TTC549 (cell line): ENCODE measurements around the gene EYS.
"Not testable (repeated sequence)": the region's sequence is repeated elsewhere in the genome, so short reads cannot be mapped to it uniquely, and the experiment has no call there.

ENCODE experiments used
- FAIRE-seq: peaks from 2 replicates; lab custom pipeline; 2012; peaks lifted over from hg19 to GRCh38; lab: Jason Lieb, UNC

EYS gene

DNA sequence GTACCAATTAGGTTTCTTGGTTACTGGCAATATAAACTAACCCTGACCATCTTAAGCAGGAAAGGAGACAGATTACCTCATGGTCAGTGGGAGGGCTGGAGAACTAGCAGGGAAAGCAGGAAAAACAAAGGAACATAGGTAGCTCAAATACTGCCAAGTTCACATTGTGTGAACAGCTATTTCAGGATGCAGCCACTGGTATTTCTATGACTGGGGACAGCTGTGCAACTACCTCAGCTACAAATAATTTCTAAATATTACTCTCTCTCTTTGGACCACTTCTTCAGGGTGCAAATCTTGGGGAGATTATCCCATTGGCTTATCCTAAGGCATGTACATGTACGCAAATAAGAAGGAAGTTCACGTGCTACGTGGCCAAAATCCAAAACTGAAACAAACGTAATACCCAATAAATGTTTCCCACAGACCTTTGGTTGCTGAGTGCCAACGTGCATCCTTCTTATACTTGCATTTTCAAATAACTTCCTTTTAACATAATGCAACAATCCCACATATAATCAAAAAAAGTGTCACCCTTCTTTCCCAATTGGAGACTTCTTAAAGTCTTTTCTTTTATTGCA is 1890.5 kb downstream of the EYS start:
- FAIRE-seq, result no peak

DNA sequence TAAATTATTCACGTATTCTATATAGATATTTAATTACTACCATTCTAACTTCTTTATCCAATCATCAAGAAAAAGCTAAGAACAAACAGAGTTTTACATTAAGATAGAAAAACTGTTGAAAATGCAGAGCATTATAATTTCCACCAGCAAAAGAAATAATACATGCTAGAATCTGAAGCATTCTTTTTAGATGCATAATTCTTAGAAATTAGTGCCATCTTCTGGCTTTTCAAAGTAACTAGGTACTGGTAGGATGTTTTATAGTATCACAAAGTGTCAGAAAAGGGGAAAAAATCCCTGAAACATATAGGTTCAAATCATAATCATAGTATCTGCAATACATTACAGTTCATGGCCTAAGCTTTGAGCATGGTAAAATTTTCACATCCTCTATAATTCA is 1892.6 kb downstream of the EYS start:
- FAIRE-seq, result no peak

DNA sequence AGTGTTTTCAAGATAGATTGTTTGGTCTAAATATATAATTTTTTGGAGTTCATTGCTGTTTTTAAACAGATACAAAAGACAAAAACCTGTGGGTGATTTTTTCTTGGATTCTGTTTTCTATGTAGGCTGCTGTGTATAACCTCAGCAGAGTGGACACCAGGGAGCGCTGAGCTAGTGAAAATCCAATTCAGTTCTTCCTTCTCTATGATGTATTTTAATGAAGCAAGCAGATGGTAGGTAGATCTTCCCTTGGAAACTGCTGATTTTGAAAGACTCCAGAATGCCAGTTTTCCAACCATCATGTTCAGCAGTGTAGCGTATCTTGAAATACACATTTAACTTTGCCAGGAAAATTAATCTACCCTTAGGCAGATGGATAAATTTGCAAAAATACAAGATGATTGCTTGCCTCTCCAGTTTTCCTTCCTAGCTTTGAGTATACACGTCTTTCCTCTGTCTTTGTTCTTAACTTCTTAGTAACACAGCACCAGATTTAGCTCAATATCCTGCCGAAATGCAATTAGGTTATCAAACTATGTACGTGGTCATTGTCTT is 1893.4 kb downstream of the EYS start:
- FAIRE-seq, result no peak

DNA sequence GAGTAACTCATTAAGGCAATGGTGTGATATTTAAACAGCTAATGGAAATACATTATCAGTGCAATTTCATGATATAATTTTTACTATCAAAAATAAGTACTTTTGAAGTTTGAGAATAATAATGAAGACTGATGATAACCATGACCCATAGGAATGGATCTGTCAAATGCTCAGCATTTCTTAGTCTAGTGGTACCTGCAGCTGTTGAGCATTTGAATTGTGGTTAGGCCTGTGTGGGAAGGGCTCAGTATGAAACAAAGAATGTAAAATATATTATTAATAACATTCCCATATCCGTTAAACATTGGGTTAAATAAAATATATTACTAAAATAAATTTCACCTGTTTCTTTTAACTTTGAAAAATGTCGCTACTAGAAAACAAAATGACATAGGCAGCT is 1898.5 kb downstream of the EYS start:
- no peak for FAIRE-seq

DNA sequence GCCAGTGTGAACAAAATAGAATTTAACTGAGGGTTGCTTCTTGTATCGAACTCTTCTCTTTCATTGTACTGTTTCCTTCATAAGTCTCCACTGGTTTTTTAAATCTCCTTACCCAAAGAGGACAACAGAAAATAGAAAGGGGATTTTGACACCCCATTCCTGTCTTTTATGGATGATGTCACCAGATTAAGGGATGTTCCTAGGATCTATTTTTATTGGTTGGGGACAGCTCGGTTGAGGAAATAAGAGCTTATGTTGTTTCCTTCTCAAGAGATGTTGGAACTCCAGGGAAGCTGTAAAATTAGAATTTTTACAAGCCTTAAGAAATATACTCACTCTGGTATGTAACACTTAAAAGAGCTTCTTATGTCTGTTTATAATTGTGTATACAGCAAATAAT is 1900.0 kb downstream of the EYS start:
- FAIRE-seq, result no peak

DNA sequence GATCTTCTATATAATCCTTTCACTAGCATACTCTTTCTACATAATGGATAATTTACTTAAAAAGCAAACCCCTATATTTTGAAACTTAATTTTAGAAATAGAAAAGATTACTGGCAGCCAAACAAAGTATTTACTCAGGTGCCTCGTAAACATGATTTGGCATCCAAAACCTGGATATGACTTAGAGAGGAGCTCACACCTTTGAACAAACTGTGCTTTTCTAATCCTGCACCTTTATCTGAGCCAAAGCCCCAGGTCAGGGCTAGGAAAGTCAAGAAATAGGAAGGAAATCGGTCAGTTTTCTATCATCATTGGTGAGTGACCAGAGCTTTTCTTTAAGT is 1900.5 kb downstream of the EYS start:
- no peak for FAIRE-seq

DNA sequence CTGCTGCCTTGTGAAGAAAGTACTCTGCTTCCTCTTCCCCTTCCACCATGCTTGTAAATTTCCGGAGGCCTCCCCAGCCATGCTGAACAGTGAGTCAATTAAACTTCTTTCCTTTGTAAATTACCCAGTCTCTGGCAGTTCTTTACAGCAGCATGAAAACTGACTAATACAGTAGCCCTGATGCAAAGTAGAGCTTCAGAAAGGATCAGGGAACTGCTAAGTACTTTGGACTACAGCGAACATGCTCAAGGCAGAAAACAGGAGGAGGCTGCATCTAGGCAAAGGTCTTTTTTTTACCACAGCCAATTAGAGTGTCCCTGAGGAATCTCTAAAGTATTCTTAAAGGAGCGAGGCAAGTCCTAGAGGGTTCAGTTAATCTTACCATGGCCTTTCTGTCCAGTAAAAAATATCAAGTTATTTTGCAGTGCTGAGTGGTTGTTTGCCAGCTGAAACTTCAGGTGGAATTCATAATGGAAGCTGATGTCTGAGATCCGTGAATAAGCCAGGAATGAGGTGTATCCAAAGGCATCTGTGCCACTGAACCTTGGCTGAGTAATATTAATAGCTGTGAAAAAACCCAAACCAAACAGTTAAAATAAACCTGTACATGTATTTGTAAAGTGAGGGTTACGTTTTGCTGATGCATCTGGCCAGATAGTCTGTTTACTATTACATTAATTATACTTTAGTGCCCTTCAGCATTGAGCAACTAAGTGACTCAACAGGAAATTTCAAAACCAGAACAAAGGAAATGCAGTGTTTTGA is 1901.0 kb downstream of the EYS start:
- FAIRE-seq, result no peak

DNA sequence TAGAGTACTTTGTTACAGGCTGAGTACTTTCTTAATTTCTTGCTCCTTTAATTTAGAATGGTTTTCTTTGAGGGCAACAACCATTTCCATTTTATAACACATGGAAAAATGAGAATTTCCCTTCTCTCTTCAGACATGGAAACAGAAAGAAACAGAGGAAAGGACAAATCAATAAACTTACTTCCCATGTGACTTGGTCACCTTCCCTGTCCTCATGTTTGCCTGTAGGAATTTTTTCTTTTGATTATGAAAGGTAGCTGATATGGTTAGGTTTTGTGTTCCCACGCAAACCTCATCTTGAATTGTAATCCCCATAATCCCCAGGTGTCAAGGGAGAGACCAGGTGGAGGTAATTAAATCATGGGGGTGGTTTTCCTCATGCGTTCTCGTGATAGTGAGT is 1901.7 kb downstream of the EYS start:
- FAIRE-seq, result no peak

DNA sequence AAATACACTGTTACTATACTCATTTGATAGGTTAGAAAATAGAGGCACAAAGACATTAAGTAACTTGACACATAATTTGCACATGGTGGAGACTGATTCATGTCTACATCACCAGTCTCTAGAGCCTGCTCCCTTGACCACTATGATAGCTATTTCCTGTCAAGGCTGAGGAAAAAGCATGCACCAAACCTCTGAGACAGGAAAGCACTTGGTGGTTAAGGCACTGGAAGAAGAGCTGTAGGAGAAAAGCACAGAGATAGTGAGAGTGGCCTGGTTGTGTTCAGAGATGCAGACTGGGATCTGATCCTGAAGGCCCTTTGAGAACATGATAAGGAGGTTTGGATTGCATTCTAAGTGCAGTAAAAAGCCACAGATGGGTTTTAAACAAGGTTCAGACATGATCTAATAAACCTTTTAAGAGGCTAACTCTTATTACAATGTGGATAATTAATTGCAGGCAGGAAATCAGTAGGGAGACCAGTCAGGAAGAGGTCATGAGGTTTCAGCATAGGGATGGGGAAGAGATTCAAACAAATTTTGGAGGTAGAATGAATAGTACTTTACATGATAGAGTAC is 1902.6 kb downstream of the EYS start:
- no peak for FAIRE-seq

DNA sequence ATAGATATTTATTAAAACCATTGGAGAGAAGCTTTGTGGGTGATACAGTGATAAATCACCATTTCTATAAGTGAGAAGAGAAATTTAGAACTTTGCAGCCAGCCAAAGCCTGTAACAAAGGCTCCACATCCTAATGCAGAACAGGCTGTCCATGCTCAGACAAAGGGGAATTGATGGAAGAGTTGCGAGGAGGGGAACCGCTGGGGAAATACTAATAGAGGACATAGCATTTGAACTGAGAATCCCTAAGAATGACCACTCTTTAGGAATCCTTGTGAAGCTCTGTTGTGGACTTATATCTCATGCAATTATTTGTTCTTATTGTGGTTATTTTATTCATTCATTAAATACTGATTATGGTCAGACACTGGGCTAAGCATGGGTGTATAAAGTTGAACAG is 1903.7 kb downstream of the EYS start:
- no peak for FAIRE-seq

DNA sequence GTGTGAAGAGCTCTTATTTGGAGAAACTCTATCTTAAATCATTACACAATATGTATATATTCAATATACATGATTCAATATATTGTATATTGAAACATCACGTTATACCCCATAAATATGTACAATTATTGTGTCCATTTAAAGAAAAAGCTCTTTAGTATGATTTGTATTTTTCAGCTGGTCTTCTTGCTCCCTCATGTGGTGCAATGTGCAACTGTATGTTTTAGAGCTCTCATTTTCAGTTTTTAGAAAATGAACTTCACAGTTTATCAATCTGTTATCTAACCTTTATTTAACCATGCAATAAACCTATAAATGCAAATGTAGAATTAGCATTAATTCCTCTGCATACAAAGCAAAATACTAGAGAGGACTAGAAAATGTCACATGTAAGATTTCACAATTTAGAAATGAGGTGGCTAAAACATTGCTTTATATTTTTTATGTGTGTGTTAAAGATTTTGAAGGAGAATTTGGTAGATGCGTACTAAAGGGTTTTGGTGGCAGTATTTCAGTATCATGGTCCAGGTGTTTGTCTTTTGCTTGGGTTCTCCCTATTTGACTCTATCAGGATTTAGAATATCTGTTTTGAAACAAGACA is 1904.3 kb downstream of the EYS start:
- FAIRE-seq, result peak; percentile 84

DNA sequence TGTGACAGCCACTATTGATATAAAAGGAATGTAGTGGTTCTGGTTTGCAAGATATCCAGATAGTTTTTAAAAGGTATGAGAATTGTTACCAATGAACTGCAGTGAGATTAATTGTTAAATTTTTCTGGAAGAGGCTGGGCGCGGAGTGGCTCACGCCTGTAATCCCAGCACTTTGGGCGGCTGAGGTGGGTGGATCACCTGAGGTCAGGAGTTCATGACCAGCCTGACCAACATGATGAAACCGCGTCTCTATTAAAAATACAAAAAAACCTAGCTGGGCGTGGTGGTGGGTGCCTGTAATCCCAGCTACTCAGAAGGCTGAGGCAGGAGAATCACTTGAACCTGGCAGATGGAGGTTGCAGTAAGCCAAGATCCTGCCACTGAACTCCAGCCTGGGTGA is 1906.6 kb downstream of the EYS start:
- not testable (repeated sequence) for FAIRE-seq

DNA sequence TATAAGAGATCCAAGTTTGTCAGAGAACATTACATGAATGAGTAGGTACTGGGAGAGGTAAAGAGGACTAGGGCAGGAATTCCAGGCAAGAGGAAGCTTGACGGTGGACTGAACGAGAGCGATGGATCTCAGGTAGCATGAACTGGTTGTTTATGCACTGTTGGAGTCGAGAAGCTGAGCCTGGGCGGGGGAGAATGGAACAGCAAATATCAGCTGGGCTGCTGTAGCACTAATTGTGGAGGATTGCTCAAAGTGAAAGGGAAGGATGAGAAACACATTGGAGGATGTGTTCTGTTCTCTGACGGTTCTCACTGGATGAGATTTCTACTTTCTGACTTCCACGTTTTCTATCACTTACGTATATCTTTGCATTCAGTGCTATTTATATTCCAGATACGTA is 1907.2 kb downstream of the EYS start:
- no peak for FAIRE-seq

DNA sequence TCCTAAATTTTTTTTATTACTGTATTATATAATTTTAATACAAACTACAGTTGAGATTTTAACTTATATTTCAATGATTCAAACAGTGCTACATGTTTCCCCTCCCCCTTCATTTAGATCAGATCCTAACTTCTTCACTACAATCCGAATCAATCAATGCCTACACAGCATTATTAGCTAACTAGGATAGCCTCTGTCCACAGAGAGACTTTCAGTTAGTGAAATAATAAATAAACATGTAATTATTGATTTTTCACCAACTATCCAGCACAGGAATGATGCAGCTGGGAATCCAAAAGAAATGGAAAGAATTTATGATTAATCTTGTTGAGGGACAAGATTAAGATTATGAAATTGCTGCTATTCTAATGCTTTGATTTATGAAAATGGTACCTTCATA is 1907.7 kb downstream of the EYS start:
- no peak for FAIRE-seq

DNA sequence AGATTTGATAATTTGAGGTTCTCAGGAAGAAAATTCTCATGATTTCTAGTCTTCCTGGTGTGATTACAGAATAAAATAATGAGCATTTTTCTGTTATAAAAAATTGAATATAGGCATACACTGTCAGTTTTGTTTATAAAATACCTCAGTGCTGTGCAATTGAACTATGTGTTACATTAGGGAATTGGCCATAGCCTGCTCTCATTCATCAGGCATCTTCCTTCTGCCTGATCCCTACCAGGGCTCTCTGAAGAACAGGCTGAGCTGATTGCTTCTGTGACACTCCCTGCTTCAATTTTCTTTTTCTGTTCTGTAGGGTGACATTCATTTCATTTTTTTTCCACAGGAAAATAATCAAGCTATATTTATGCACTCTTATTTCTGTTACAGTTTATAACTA is 1908.6 kb downstream of the EYS start:
- no peak for FAIRE-seq

DNA sequence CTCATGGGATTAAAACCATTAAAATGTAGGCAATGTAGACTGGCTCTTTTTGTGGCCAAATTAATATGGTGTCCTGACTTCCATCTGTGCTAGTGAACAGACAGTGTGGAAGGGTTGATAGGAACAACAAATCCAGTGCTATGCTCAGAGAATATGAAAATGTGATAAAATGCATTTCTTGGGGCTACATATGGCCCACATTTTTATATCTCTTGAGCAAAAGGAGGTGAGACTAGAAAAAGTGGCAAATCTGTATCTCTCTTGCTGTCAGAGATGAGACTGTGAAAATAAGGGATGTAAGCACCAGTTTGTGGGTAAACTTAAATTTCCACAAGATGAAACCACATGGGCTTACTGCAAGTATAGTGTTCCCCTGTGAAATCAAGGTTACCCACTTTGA is 1909.3 kb downstream of the EYS start:
- no peak for FAIRE-seq

DNA sequence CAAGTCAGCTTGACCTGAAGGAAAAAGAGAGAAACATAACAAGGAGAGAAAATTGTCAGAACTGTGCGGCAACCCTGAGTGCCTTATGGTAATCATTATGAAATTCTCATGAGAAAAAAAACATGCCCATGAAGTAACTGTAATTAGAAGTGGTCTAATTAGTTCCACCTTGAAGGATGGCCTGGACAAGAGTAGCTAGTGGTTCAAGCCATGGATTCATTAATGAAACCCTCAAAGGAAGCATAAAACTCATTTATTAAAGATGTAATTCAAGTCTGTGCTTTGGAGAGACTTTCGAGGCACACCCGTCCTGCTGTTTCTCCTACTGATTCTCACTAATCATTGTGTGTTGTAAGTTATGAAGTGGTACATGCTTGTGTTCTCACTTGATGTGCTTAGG is 1911.2 kb downstream of the EYS start:
- FAIRE-seq, result no peak

DNA sequence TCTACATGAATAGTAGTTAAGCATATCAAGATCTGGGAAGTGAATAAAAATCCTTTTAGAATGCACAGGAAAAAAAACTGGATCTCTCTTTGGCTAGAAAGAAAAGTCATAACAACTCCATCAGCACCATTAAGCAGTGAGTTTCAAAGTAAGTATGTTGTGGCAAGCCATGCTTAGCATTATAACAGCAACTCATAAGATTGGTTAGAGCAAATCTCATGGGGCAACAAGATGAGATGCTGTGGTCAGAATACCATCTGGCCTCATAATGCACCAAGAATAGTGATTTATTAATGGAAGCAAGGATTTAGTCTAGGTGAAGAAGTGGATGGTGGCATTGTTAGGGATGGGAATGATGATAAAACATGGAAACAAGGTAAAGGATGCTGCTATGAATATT is 1912.0 kb downstream of the EYS start:
- no peak for FAIRE-seq

DNA sequence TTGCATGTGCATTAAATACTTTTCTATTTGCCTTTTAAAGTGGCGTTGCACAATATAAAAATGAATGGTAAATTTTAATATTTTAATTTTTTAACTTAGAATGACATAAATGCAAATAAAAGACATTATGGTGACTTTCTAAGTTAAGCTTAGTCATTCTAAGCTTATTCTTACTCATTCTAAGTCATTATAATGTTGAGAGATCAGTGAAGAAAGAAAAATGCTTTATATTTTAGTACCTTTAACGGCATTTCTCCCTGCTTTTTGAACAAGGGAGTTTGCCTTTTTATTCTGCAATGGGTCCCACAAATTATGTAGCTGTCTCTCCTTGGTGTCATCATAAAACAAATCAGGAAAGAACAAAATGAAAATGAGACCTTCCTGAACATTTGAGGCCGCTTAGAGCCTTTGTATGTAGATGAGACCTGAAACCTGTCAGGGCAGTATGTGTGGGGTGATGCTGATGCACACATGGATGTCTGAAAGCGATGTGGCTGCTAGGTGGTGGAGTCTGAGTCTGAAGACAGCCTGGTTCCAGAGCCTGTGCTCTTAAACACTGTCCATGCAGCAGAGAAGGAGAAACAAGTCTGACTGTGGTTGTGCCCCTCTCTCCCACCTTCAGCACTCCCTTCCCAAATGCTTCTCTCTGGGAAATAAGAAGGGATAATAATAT is 1913.4 kb downstream of the EYS start:
- no peak for FAIRE-seq

DNA sequence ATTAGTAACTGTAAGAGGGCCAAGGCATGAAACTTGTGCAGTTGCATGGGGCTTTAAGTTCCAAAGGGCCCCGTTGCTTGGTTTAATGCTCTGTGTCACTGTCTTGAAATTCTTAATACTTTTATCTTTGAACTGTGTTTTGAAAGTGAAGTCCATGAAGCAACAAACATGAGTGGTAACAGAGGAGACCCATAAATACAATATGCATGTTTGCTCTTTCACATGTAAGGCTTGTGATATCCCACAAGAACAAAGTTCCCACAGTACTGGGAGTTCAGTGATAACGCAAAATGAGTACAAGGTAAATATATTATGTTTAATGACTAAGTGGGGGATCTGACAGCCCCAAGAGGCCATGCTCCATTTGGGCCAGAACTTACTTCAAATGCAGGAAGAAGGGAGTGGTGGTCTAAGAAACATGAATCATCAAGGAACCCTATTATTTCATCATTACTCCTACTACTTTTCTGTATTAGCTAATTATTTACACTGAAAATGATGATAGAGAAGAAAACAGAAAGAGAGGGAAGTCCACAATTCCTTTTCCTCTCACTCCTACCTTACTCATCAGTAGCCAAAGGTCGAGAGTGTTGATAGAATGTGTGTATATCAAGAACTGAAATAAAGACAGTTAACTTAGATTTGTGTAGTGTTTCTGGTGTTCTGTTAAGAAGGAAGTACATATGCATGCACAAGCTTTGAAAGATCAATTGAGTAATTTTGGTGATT is 1914.1 kb downstream of the EYS start:
- no peak for FAIRE-seq

DNA sequence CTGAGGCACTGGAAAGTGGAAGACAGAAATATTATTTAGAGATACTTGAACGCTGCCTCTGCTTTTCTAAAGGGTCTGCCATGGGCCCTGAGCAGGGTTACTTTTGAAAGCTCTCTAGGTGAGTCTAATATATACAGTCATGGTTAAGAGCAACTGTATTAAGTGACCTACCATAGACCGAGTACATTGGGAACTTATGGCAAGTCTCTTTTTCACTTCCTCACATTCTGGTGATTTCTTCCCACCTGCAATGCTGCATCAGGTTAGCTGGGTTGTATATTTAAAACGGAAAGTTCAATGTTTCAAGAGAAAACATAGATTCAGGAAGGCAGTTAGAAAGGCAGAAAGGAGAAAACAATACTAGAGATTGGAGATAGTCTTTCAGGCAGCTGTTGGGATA is 1916.7 kb downstream of the EYS start:
- no peak for FAIRE-seq

DNA sequence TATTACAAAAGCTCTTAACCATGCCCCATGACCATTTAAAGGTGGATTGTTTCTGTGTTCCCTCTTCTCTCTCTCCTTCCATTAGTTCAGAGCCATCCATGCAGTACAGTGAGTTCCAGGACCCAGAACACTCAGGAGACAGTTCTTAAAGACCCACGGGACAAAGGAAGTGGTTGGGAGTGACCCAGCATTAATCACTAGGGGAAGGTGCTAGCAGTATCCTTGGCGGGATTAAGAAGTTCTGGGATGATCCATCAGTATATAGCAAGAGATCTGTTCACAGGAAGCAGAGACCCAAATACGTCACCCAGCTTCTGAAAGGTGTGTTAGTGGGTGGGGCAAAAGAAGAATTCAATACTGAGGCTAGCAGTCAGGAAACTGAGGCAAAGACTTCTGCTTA is 1917.3 kb downstream of the EYS start:
- FAIRE-seq, result no peak
